HEK293T (cell line): ENCODE results near the gene KCNMA1.

Source experiments
- CTCF ChIA-PET: fragments of 350-600 bp; formaldehyde crosslinking; extraction: SDS; loops from one replicate; lab custom pipeline; 2021; ENCODE audit warnings: antibody characterized with exemption, inconsistent platforms; lab: Yijun Ruan, JAX
- POLR2A ChIA-PET: fragments of 350-600 bp; formaldehyde crosslinking; extraction: SDS; loops from one replicate; lab custom pipeline; 2020; ENCODE audit warnings: antibody characterized with exemption, inconsistent platforms; lab: Yijun Ruan, JAX
- DNase-seq: peaks from one replicate; pipeline ENCODE4 v3.0.0; 2012; ENCODE audit warnings: mixed read lengths; ENCODE audit errors: extremely low spot score
- ARNT ChIP-seq: fragments of 450-650 bp; IDR thresholded peaks from 2 replicates; pipeline ENCODE4 v1.6.1; 2017; ENCODE audit warnings: mild to moderate bottlenecking
- BHLHE40 ChIP-seq: fragments of 450-650 bp; IDR thresholded peaks from 2 replicates; pipeline ENCODE4 v1.6.1; 2016; ENCODE audit warnings: mild to moderate bottlenecking, moderate library complexity, borderline replicate concordance
- CTBP1 ChIP-seq: fragments of 450-650 bp; IDR thresholded peaks from 2 replicates; pipeline ENCODE4 v1.6.1; 2016; ENCODE audit warnings: borderline replicate concordance
- ELF4 ChIP-seq: fragments of 450-650 bp; IDR thresholded peaks from 2 replicates; pipeline ENCODE4 v1.6.1; 2017; ENCODE audit warnings: antibody characterized with exemption
- FOXA1 ChIP-seq: fragments of 450-650 bp; IDR thresholded peaks from 2 replicates; pipeline ENCODE4 v1.6.1; 2016; ENCODE audit warnings: mild to moderate bottlenecking
- FOXK2 ChIP-seq: fragments of 450-650 bp; IDR thresholded peaks from 2 replicates; pipeline ENCODE4 v1.6.1; 2016; ENCODE audit warnings: mild to moderate bottlenecking
- FOXM1 ChIP-seq: fragments of 450-650 bp; IDR thresholded peaks from 2 replicates; pipeline ENCODE4 v1.6.1; 2017; ENCODE audit warnings: mild to moderate bottlenecking, borderline replicate concordance
- HDGF ChIP-seq: fragments of 450-650 bp; IDR thresholded peaks from 2 replicates; pipeline ENCODE4 v1.6.1; 2017; ENCODE audit warnings: antibody characterized with exemption, borderline replicate concordance
- L3MBTL2 ChIP-seq: fragments of 450-650 bp; conservative IDR thresholded peaks from 2 replicates; pipeline ENCODE4 v1.6.1; 2016; ENCODE audit warnings: mild to moderate bottlenecking
- LEF1 ChIP-seq: fragments of 450-650 bp; IDR thresholded peaks from 2 replicates; pipeline ENCODE4 v1.6.1; 2017; ENCODE audit warnings: mild to moderate bottlenecking, borderline replicate concordance
- NFRKB ChIP-seq: fragments of 450-650 bp; IDR thresholded peaks from 2 replicates; pipeline ENCODE4 v1.6.1; 2016; ENCODE audit warnings: mild to moderate bottlenecking, moderate library complexity
- PKNOX1 ChIP-seq: fragments of 450-650 bp; IDR thresholded peaks from 2 replicates; pipeline ENCODE4 v1.6.1; 2016
- SP1 ChIP-seq: fragments of 450-650 bp; IDR thresholded peaks from 2 replicates; pipeline ENCODE4 v1.6.1; 2017
- SUZ12 ChIP-seq: fragments of 450-650 bp; IDR thresholded peaks from 2 replicates; pipeline ENCODE4 v1.6.1; 2016; ENCODE audit warnings: mild to moderate bottlenecking
- TARDBP ChIP-seq: fragments of 450-650 bp; IDR thresholded peaks from 2 replicates; pipeline ENCODE4 v1.6.1; 2016
- ZNF384 ChIP-seq: fragments of 450-650 bp; IDR thresholded peaks from 2 replicates; pipeline ENCODE4 v1.6.1; 2016

KCNMA1 gene

GRCh38 chr10:77248104-77248790 lies 389.4 kb downstream of the KCNMA1 start:
- POLR2A ChIA-PET: no interaction called here
- DNase-seq: no peak
- no peak for TF ChIP-seq ARNT
- TF ChIP-seq FOXK2: no peak
- no peak for TF ChIP-seq ZNF384
- TF ChIP-seq FOXM1: no peak
- TF ChIP-seq TARDBP: no peak
- no peak for TF ChIP-seq HDGF
- TF ChIP-seq BHLHE40: no peak
- TF ChIP-seq NFRKB: no peak
- no peak for TF ChIP-seq SP1
- no peak for TF ChIP-seq ELF4
- TF ChIP-seq L3MBTL2: no peak
- TF ChIP-seq LEF1: no peak
- TF ChIP-seq FOXA1: no peak
- TF ChIP-seq CTBP1: no peak
- CTCF ChIA-PET: interaction anchor here (0.5 to 0.9 kb wide), 2 partner anchors 257 to 463 kb away, joined by 3 read pairs; no protein-coding TSS in a partner anchor

GRCh38 chr10:77247031-77247990 lies 390.3 kb downstream of the KCNMA1 start:
- ChIA-PET POLR2A (no interaction called here), CTCF (interaction anchor here (0.6 to 1.0 kb wide), 3 partner anchors 81 to 464 kb away, joined by 3 to 4 read pairs (median 3); no protein-coding TSS in a partner anchor)
- peak; percentile 21 for DNase-seq
- TF ChIP-seq FOXK2 (no peak), HDGF (no peak), SP1 (no peak), BHLHE40 (no peak), TARDBP (no peak), ARNT (no peak), FOXA1 (no peak), L3MBTL2 (no peak), FOXM1 (no peak)

- TF ChIP-seq BHLHE40: no peak
- TF ChIP-seq PKNOX1: no peak
- no peak for TF ChIP-seq FOXM1
- TF ChIP-seq ELF4: no peak
- TF ChIP-seq SUZ12: no peak
- TF ChIP-seq ZNF384: no peak
- TF ChIP-seq L3MBTL2: no peak
- no peak for TF ChIP-seq TARDBP
- ChIA-PET CTCF (no interaction called here), POLR2A (no interaction called here)
- DNase-seq: no peak
Measured at GRCh38 chr10:77245953-77246352, 391.7 kb downstream of the KCNMA1 start.

GRCh38 chr10:77244746-77245145 lies 392.9 kb downstream of the KCNMA1 start:
- ChIA-PET POLR2A (no interaction called here), CTCF (interaction anchor here (1.1 kb wide), 1 partner anchor 70 kb away, joined by 4 read pairs; no protein-coding TSS in a partner anchor)
- no peak for DNase-seq
- no peak for TF ChIP-seq FOXM1
- TF ChIP-seq FOXA1: no peak
- TF ChIP-seq ARNT: no peak
- TF ChIP-seq ELF4: no peak
- TF ChIP-seq LEF1: no peak
- no peak for TF ChIP-seq L3MBTL2
- no peak for TF ChIP-seq TARDBP
- TF ChIP-seq NFRKB: no peak
- no peak for TF ChIP-seq SP1
- no peak for TF ChIP-seq CTBP1
- no peak for TF ChIP-seq FOXK2
- no peak for TF ChIP-seq PKNOX1
- TF ChIP-seq HDGF: no peak

GRCh38 chr10:77244286-77244685 lies 393.3 kb downstream of the KCNMA1 start:
- DNase-seq: no peak
- no peak for TF ChIP-seq L3MBTL2
- TF ChIP-seq SP1: no peak
- no peak for TF ChIP-seq BHLHE40
- no peak for TF ChIP-seq LEF1
- TF ChIP-seq FOXA1: no peak
- TF ChIP-seq FOXM1: no peak
- TF ChIP-seq CTBP1: no peak
- TF ChIP-seq ARNT: no peak
- no peak for TF ChIP-seq HDGF
- no peak for TF ChIP-seq PKNOX1
- TF ChIP-seq ELF4: no peak
- TF ChIP-seq SUZ12: no peak
- no peak for TF ChIP-seq ZNF384
- no peak for TF ChIP-seq TARDBP
- TF ChIP-seq FOXK2: no peak
- TF ChIP-seq NFRKB: no peak
- POLR2A ChIA-PET: no interaction called here
- CTCF ChIA-PET: interaction anchor here (1.1 kb wide), 1 partner anchor 70 kb away, joined by 4 read pairs; no protein-coding TSS in a partner anchor
